ENCODE measurements around the gene C1orf56.

DNA sequence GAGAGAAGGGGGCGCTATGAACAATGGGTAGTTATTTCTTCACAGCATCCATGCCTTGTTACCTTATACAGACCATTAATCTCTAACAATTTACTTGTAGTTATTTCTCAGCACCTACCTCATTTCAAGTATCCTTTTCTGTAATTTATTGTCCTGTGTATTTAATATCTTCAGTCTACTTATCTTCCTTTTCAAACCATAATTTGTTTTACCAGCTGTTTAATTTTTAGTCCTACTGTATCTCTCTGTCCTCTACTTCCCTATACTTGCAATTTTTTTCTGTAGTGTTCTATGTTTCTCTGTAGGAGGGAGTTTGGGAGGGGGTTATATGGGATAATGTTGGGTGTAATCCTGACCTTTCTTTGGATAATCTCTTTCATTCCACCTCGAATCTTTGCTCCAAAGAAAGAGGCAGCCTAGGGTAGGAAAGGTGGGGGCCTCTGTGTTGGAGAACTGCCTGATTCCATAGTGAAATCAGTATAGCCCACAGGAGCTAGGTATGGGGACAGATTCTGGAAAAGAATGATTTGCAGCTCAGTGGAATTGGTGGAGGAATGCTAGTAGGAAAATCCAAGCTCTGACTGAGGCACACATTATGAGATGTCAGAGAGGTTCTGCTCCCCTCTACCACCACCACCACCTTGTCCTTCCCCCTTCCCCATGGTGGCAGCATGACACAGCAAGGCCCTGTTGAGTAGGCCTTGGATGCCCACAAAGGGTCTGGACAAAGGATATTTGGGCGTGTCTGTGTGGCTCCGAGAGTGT is 13.3 kb downstream of the C1orf56 start:
- no peak for TF ChIP-seq EZH2 (IDR thresholded peaks at IDR 0.05; ENCODE audit: low read length, unreplicated experiment)
- TF ChIP-seq, protein P1, sequence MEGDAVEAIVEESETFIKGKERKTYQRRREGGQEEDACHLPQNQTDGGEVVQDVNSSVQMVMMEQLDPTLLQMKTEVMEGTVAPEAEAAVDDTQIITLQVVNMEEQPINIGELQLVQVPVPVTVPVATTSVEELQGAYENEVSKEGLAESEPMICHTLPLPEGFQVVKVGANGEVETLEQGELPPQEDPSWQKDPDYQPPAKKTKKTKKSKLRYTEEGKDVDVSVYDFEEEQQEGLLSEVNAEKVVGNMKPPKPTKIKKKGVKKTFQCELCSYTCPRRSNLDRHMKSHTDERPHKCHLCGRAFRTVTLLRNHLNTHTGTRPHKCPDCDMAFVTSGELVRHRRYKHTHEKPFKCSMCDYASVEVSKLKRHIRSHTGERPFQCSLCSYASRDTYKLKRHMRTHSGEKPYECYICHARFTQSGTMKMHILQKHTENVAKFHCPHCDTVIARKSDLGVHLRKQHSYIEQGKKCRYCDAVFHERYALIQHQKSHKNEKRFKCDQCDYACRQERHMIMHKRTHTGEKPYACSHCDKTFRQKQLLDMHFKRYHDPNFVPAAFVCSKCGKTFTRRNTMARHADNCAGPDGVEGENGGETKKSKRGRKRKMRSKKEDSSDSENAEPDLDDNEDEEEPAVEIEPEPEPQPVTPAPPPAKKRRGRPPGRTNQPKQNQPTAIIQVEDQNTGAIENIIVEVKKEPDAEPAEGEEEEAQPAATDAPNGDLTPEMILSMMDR (conservative IDR thresholded peaks at IDR 0.05; ENCODE audit: low read depth, low read length) = no peak

All from PC-3 (cell line).